CD4-positive, alpha-beta T cell treated with Interleukin-6 at 100 ng/mL for 8 hours (primary cell): ENCODE data around the gene GOLGA8G.
"Not testable (repeated sequence)": the region's sequence is repeated elsewhere in the genome, so short reads cannot be mapped to it uniquely, and the experiment has no call there.

Experiments
- DNase-seq: peaks from one replicate; pipeline ENCODE4 v3.0.0-alpha.2; 2020; ENCODE audit warnings: mixed read lengths, low spot score

The GOLGA8G gene

DNA sequence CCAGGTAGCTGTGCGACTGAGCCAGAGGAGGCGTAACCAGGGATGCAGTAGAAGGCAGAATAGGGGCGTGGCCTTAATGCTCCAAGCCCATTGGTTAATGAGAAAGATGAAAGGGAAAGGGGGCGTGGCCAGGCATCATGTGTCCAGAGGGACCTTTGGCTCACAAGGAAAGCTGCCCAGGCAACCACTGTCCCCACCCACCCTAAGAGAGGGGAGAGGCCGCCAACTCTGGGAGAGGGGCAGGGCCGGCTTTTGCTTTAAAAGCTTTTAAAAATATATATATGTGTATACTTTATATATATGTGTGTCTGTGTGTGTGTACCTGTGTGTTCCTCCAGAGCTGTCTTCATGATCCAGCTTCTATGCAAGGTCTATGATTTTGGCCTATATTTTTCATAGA, at the start of gene GOLGA8G:
TSS of gene GOLGA8G (minus strand) at position 18 of the 400 bp plus-strand sequence. CDS start 62 bp downstream, outside the sequence.
- not testable (repeated sequence) for DNase-seq

DNA sequence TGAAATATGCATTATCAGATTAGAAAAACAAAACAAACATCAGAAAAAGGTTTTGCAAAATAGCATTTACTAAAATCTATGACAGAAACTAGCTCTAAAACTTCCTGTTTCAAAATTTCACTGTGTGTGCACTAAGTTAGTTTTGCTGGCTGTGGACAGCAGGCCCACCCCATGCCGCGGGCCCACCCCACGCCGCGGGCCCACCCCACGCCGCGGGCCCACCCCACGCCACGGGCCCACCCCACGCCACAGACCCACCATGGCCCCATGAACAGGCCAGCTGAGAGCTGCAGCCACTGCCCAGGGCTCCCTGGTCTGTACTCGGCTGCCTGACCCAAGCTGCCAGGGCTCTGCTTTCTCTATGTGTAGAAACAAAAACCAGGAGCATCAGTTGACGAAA, 40.6 kb upstream of the GOLGA8G start:
- not testable (repeated sequence) for DNase-seq

DNA sequence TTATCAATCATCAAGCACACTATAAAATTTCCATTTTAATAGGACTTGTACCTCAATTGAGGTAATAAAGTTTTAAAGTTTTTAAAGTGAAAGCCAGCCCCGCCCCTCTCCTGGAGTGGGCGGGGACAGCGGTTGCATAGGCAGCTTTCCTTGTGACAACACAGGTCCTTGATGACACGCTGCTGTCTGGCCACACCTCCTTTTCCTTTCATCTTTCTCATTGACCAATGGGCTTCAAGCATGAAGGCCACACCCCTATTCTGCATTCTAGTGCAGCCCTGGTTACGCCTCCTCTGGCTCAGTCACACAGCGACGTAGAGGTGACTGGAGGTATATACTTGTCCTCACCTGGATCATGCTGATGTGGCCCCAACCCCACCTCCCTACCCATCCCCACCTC, 20.5 kb upstream of the GOLGA8G start, which contains the start of gene GOLGA6L25:
TSS of gene GOLGA6L25 (plus strand) at position 301 of the 400 bp plus-strand sequence. CDS start at position 362, 61 bp downstream.
- not testable (repeated sequence) for DNase-seq

- DNase-seq = not testable (repeated sequence)
Observed at GRCh38 chr15:28515208-28515607, 17.6 kb downstream of the GOLGA8G start.

GRCh38 chr15:28514128-28514527, 18.6 kb downstream of the GOLGA8G start:
- not testable (repeated sequence) for DNase-seq

GRCh38 chr15:28508217-28508889, 24.4 kb downstream of the GOLGA8G start:
- DNase-seq = not testable (repeated sequence)

GRCh38 chr15:28481340-28481739, 51.4 kb downstream of the GOLGA8G start:
- DNase-seq = not testable (repeated sequence)
